Left lung (tissue), 10 donors: Measurements from ENCODE around the gene ABCC8. TPM values are rescaled to one million over a fixed set of nuclear protein-coding genes. Genes with fewer than 3 reads are reported as not detected.

ENCODE experiments used
- ATAC-seq: fragments of 200-7000 bp; cut with Tn5 transposase; one replicate; pipeline ENCODE4 v1.9.1; 2020; ENCODE audit warnings: moderate library complexity
- DNase-seq, 4 donors: peaks; one replicate each; pipeline ENCODE4 v3.0.0-alpha.2; 2013 to 2020
- H3K27ac ChIP-seq, 2 donors: fragments of 200-600 bp; sonication (generic) in 1 of 2; one replicate each; pipeline versions ENCODE4 v1.5.0 to v1.8.0; 2020 to 2021
- H3K27me3 ChIP-seq, 2 donors: fragments of 200-600 bp; sonication (generic) in 1 of 2; one replicate each; pipeline versions ENCODE4 v1.5.0 to v1.8.0; 2020 to 2021
- H3K36me3 ChIP-seq, 2 donors: fragments of 200-600 bp; sonication (generic) in 1 of 2; one replicate each; pipeline versions ENCODE4 v1.5.0 to v1.8.0; 2020 to 2021
- H3K4me1 ChIP-seq, 2 donors: fragments of 200-600 bp; one replicate each; pipeline ENCODE4 v1.8.0; 2021
- H3K4me3 ChIP-seq, 2 donors: fragments of 200-600 bp; sonication (generic) in 1 of 2; one replicate each; pipeline versions ENCODE4 v1.5.0 to v1.8.0; 2020 to 2021; ENCODE audit warnings: mild to moderate bottlenecking in 1 of 2
- H3K9me3 ChIP-seq, 2 donors: fragments of 200-600 bp; sonication (generic) in 1 of 2; one replicate each; pipeline versions ENCODE4 v1.5.0 to v1.8.0; 2020 to 2021
- intact Hi-C, 2 donors: fragments of 100-400 bp; cut with DNase I; formaldehyde crosslinking; loops; one replicate each; pipeline versions ENCODE4 v1.11.2 to v1.14.2; 2022
- polyA plus RNA-seq, 6 donors: library from polyadenylated mRNA; unstranded; fragments of 120-200 nt; gene quantifications; one replicate each; pipeline ENCODE4 v1.2.1, GENCODE V29; 2013; ENCODE audit not compliant: insufficient read length in 6 of 6
- total RNA-seq, 2 donors: library from RNA; stranded (reverse); fragmentation: NEBNext Ultra II Directional; extraction: Animal tissue kit (Norgen Biotek cat#: 25700); gene quantifications; one replicate each; pipeline ENCODE4 v1.2.1, GENCODE V29; 2021
- TF ChIP-seq, protein P1 (sequence below), 2 donors: fragments of 200-600 bp; sonication (generic) in 1 of 2; IDR thresholded peaks; one replicate each; pipeline versions ENCODE4 v1.5.0 to v1.8.0; 2021; ENCODE audit warnings: antibody characterized with exemption in 2 of 2
- donor health status: DM: no; HTN: yes; CAD: no.
- donor health status: DM: no; HTN: no; CAD: no.

Gene ABCC8
- total and polyA plus RNA-seq, 8 donors: 0.52 to 11.1 (median 6.0) TPM

DNA sequence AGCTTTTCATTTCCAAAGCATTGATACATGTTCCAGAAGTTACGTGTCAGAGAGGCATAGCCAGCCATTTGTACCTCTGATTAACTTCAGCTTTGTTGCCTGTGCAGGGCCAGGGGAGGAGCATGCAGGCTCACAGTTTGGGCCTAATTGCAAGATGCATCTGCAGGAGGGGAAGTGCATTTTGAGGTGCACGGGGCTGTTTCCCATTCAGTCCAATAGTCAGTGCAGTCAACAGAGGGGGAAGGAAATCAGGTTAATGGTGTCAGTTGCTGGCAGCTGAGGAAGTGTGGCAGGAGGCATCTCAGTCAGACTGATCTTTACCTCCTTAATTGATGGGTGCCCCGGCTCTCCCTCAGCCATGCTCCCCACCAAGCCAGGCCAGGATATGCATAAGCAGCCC is 39.3 kb downstream of the ABCC8 start:
- DNase-seq (no peak), ATAC-seq (no peak)
- TF ChIP-seq, protein P1, sequence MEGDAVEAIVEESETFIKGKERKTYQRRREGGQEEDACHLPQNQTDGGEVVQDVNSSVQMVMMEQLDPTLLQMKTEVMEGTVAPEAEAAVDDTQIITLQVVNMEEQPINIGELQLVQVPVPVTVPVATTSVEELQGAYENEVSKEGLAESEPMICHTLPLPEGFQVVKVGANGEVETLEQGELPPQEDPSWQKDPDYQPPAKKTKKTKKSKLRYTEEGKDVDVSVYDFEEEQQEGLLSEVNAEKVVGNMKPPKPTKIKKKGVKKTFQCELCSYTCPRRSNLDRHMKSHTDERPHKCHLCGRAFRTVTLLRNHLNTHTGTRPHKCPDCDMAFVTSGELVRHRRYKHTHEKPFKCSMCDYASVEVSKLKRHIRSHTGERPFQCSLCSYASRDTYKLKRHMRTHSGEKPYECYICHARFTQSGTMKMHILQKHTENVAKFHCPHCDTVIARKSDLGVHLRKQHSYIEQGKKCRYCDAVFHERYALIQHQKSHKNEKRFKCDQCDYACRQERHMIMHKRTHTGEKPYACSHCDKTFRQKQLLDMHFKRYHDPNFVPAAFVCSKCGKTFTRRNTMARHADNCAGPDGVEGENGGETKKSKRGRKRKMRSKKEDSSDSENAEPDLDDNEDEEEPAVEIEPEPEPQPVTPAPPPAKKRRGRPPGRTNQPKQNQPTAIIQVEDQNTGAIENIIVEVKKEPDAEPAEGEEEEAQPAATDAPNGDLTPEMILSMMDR (IDR thresholded peaks at IDR 0.05): no peak
- intact Hi-C loops: no loop called here
- H3K9me3 ChIP-seq: no peaks in the 10 kb centered on the region
- H3K4me3 ChIP-seq: no peak overlapping the region
- no peaks in the 10 kb centered on the region for H3K36me3 ChIP-seq
- H3K27ac ChIP-seq: no peak overlapping the region
- H3K27me3 ChIP-seq: peaks cover 0 to 9% of the 10 kb centered on the region in 2 donors
- H3K4me1 ChIP-seq: no peaks in the 10 kb centered on the region

GRCh38 chr11:17434108-17434507 is 42.5 kb downstream of the ABCC8 start:
- Histone ChIP-seq H3K4me3 (no peak overlapping the region), H3K4me1 (no peaks in the 10 kb centered on the region), H3K27ac (no peak overlapping the region), H3K9me3 (no peaks in the 10 kb centered on the region), H3K27me3 (no peaks in the 10 kb centered on the region), H3K36me3 (no peaks in the 10 kb centered on the region)
- intact Hi-C loops: no loop called here
- TF ChIP-seq, protein P1 (IDR thresholded peaks at IDR 0.05): no peak
- ATAC-seq (no peak), DNase-seq (no peak)

- no peaks in the 10 kb centered on the region for H3K27me3 ChIP-seq
- intact Hi-C loops: no loop called here
- no peaks in the 10 kb centered on the region for H3K4me1 ChIP-seq
- no peak overlapping the region for H3K4me3 ChIP-seq
- ATAC-seq: no peak
- H3K27ac ChIP-seq: no peak overlapping the region
- no peaks in the 10 kb centered on the region for H3K36me3 ChIP-seq
- DNase-seq: no peak
- no peaks in the 10 kb centered on the region for H3K9me3 ChIP-seq
- TF ChIP-seq, protein P1 (IDR thresholded peaks at IDR 0.05): no peak
Observed at GRCh38 chr11:17432002-17432401, 44.6 kb downstream of the ABCC8 start.

DNA sequence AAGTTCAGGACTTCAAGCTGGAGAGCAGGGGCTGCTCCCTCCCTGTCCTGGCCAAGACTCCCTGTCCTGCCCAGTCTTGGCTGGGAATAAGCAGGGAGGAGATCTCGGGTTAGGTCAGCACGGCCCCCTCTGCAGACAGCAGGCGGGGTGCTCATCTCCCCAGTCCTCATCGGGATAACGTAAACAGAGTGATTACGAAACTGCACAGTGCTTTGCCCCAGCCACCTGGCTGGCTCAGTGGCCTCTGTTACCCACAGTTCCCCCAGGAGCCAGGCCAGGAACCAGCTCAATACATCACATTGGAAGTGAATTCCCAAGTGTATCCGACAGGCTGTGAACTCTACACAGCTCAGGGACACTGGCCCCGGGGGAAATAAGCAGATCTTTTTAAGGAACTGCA is 45.5 kb downstream of the ABCC8 start:
- peak; percentile 27 for ATAC-seq
- no peaks in the 10 kb centered on the region for H3K9me3 ChIP-seq
- TF ChIP-seq, protein P1 (IDR thresholded peaks at IDR 0.05): no peak
- H3K27ac ChIP-seq: no peak overlapping the region
- H3K4me3 ChIP-seq: no peak overlapping the region
- DNase-seq: no peak
- no peaks in the 10 kb centered on the region for H3K27me3 ChIP-seq
- intact Hi-C loops: no loop called here
- H3K36me3 ChIP-seq: no peaks in the 10 kb centered on the region
- no peaks in the 10 kb centered on the region for H3K4me1 ChIP-seq

DNA sequence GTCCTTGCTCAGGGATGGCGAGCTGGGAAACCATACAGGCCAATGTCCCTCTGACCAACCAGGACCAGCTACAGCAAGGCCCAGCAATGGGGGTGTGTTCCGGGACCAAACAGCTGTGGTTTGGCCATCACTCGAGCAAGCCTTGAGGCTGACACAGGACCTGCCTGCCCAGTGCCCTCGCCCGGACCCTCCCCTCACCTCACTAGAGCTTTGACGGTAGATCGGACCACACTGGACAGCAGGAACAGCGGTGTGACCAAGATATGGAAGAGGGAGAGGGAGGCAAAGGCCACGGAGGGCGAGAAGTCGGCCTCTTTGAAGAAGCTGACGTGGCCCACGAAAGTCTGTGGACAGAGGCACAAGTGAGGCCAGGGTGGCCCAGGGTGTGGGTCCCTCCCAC is 46.0 kb downstream of the ABCC8 start:
- H3K27me3 ChIP-seq: no peaks in the 10 kb centered on the region
- no peak overlapping the region for H3K27ac ChIP-seq
- H3K9me3 ChIP-seq: no peaks in the 10 kb centered on the region
- no peak for DNase-seq
- intact Hi-C loops: no loop called here
- TF ChIP-seq, protein P1 (IDR thresholded peaks at IDR 0.05): no peak
- no peak overlapping the region for H3K4me3 ChIP-seq
- no peaks in the 10 kb centered on the region for H3K36me3 ChIP-seq
- no peak for ATAC-seq
- H3K4me1 ChIP-seq: no peaks in the 10 kb centered on the region
